ENCODE data around the gene SLC26A11.
A peak's percentile ranks its signal among the peaks of the same experiment; 100 is the strongest.

The SLC26A11 gene

GRCh38 chr17:80216473-80217456 is 3.5 kb upstream of the SLC26A11 start:
- Mint-ChIP-seq H3K9me3 (no peaks in the 10 kb centered on the region), H3K27ac (peak overlapping the region; percentile 14), H3K36me3 (ENCODE audit: low read depth) (peaks cover 94% of the 10 kb centered on the region), H3K4me1 (ENCODE audit: low read depth) (peaks cover 80% of the 10 kb centered on the region), H3K4me3 (no peak overlapping the region), H3K27me3 (peaks cover 16% of the 10 kb centered on the region)
- intact Hi-C loops (cut with micrococcal nuclease) = loop anchor here (5.0 kb wide), 2 partner anchors 36 to 69 kb away; partner anchors contain the start of gene EIF4A3

GRCh38 chr17:80217703-80218362 is 2.4 kb upstream of the SLC26A11 start:
- Mint-ChIP-seq H3K27ac (no peak overlapping the region), H3K27me3 (peaks cover 17% of the 10 kb centered on the region), H3K36me3 (ENCODE audit: low read depth) (peaks cover 94% of the 10 kb centered on the region), H3K9me3 (no peaks in the 10 kb centered on the region), H3K4me1 (ENCODE audit: low read depth) (peaks cover 80% of the 10 kb centered on the region), H3K4me3 (peak overlapping the region; percentile 91)
- intact Hi-C loops (cut with micrococcal nuclease) = loop anchor here (5.0 kb wide), 2 partner anchors 34 to 71 kb away; partner anchors contain the start of gene EIF4A3

- H3K36me3 Mint-ChIP-seq (ENCODE audit: low read depth) = peaks cover 94% of the 10 kb centered on the region
- peak overlapping the region; percentile 99 for H3K27ac Mint-ChIP-seq
- H3K27me3 Mint-ChIP-seq = peaks cover 23% of the 10 kb centered on the region
- intact Hi-C loops (cut with micrococcal nuclease) = loop anchor here (5.0 kb wide), 2 partner anchors 34 to 71 kb away; partner anchors contain the start of gene EIF4A3
- H3K9me3 Mint-ChIP-seq = no peaks in the 10 kb centered on the region
- peaks cover 80% of the 10 kb centered on the region for H3K4me1 Mint-ChIP-seq (ENCODE audit: low read depth)
- H3K4me3 Mint-ChIP-seq = peak overlapping the region; percentile 91
Measured at GRCh38 chr17:80218391-80218790, 1.8 kb upstream of the SLC26A11 start.

- peak overlapping the region; percentile 99 for H3K27ac Mint-ChIP-seq
- H3K9me3 Mint-ChIP-seq = no peaks in the 10 kb centered on the region
- H3K4me3 Mint-ChIP-seq = peak overlapping the region; percentile 91
- H3K4me1 Mint-ChIP-seq (ENCODE audit: low read depth) = peaks cover 78% of the 10 kb centered on the region
- peaks cover 27% of the 10 kb centered on the region for H3K27me3 Mint-ChIP-seq
- peaks cover 94% of the 10 kb centered on the region for H3K36me3 Mint-ChIP-seq (ENCODE audit: low read depth)
- intact Hi-C loops (cut with micrococcal nuclease) = loop anchor here (5.0 kb wide), 2 partner anchors 33 to 72 kb away; partner anchors contain the start of gene EIF4A3
Measured at GRCh38 chr17:80219013-80219762, 1.0 kb upstream of the SLC26A11 start.

- Mint-ChIP-seq H3K4me3 (peak overlapping the region; percentile 91), H3K9me3 (no peaks in the 10 kb centered on the region), H3K27ac (peak overlapping the region; percentile 99), H3K4me1 (ENCODE audit: low read depth) (peaks cover 75% of the 10 kb centered on the region), H3K27me3 (peaks cover 28% of the 10 kb centered on the region), H3K36me3 (ENCODE audit: low read depth) (peaks cover 94% of the 10 kb centered on the region)
- intact Hi-C loops (cut with micrococcal nuclease) = loop anchor here (1.0 to 5.0 kb wide), 3 partner anchors 33 to 72 kb away; partner anchors contain the start of genes EIF4A3 and RNF213
Measured at GRCh38 chr17:80219763-80220053, 519 bp upstream of the SLC26A11 start.

GRCh38 chr17:80220736-80221215 is 549 bp downstream of the SLC26A11 start:
- peak overlapping the region; percentile 28 for H3K27ac Mint-ChIP-seq
- peaks cover 94% of the 10 kb centered on the region for H3K36me3 Mint-ChIP-seq (ENCODE audit: low read depth)
- intact Hi-C loops (cut with micrococcal nuclease) = loop anchor here (1.0 kb wide), 1 partner anchor 40 kb away; the partner anchor contains the start of gene RNF213
- peaks cover 66% of the 10 kb centered on the region for H3K4me1 Mint-ChIP-seq (ENCODE audit: low read depth)
- peaks cover 33% of the 10 kb centered on the region for H3K27me3 Mint-ChIP-seq
- no peaks in the 10 kb centered on the region for H3K9me3 Mint-ChIP-seq
- H3K4me3 Mint-ChIP-seq = peak overlapping the region; percentile 91

GRCh38 chr17:80221351-80222105 is 1.3 kb downstream of the SLC26A11 start:
- H3K4me3 Mint-ChIP-seq = peak overlapping the region; percentile 91
- H3K36me3 Mint-ChIP-seq (ENCODE audit: low read depth) = peaks cover 94% of the 10 kb centered on the region
- H3K27ac Mint-ChIP-seq = peak overlapping the region; percentile 28
- no peaks in the 10 kb centered on the region for H3K9me3 Mint-ChIP-seq
- intact Hi-C loops (cut with micrococcal nuclease) = no loop called here
- peaks cover 59% of the 10 kb centered on the region for H3K4me1 Mint-ChIP-seq (ENCODE audit: low read depth)
- peaks cover 34% of the 10 kb centered on the region for H3K27me3 Mint-ChIP-seq

- Mint-ChIP-seq H3K4me1 (ENCODE audit: low read depth) (peaks cover 48% of the 10 kb centered on the region), H3K27me3 (peaks cover 30% of the 10 kb centered on the region), H3K4me3 (no peak overlapping the region), H3K27ac (peak overlapping the region; percentile 5), H3K36me3 (ENCODE audit: low read depth) (peaks cover 94% of the 10 kb centered on the region), H3K9me3 (no peaks in the 10 kb centered on the region)
- intact Hi-C loops (cut with micrococcal nuclease) = no loop called here
Measured at GRCh38 chr17:80222376-80223141, 2.3 kb downstream of the SLC26A11 start.

GRCh38 chr17:80223142-80223815 is 3.1 kb downstream of the SLC26A11 start:
- H3K27me3 Mint-ChIP-seq = peaks cover 30% of the 10 kb centered on the region
- peaks cover 41% of the 10 kb centered on the region for H3K4me1 Mint-ChIP-seq (ENCODE audit: low read depth)
- H3K9me3 Mint-ChIP-seq = no peaks in the 10 kb centered on the region
- peaks cover 94% of the 10 kb centered on the region for H3K36me3 Mint-ChIP-seq (ENCODE audit: low read depth)
- intact Hi-C loops (cut with micrococcal nuclease) = no loop called here
- peak overlapping the region; percentile 11 for H3K4me3 Mint-ChIP-seq
- H3K27ac Mint-ChIP-seq = peak overlapping the region; percentile 5

- Mint-ChIP-seq H3K4me3 (no peak overlapping the region), H3K27me3 (peaks cover 32% of the 10 kb centered on the region), H3K4me1 (ENCODE audit: low read depth) (peaks cover 34% of the 10 kb centered on the region), H3K27ac (no peak overlapping the region), H3K9me3 (no peaks in the 10 kb centered on the region), H3K36me3 (ENCODE audit: low read depth) (peaks cover 94% of the 10 kb centered on the region)
- intact Hi-C loops (cut with micrococcal nuclease) = no loop called here
Measured at GRCh38 chr17:80223838-80224497, 3.7 kb downstream of the SLC26A11 start.

GRCh38 chr17:80224683-80225082 is 4.5 kb downstream of the SLC26A11 start:
- Mint-ChIP-seq H3K27me3 (peaks cover 34% of the 10 kb centered on the region), H3K36me3 (ENCODE audit: low read depth) (peaks cover 94% of the 10 kb centered on the region), H3K27ac (no peak overlapping the region), H3K4me3 (no peak overlapping the region), H3K9me3 (no peaks in the 10 kb centered on the region), H3K4me1 (ENCODE audit: low read depth) (peaks cover 34% of the 10 kb centered on the region)
- intact Hi-C loops (cut with micrococcal nuclease) = no loop called here
